Natural killer cell treated with Interleukin-12 subunit alpha and Interleukin-12 subunit beta and Interleukin-15 and Interleukin-18, amount 100 ng/mL, for 72 hours (primary cell): ENCODE data around the gene FAM47B. TPM values are rescaled to one million over a fixed set of nuclear protein-coding genes. Genes with fewer than 3 reads are reported as not detected.

Experiments
- ATAC-seq, 2 donors: fragments of 150-1000 bp; cut with Tn5 transposase in 1 of 2; sonication (Bioruptor Pico), chemical (Tn5 transposase) in 1 of 2; 2 replicates each; pipeline ENCODE4 v1.10.0; 2021
- DNase-seq: peaks from one replicate; pipeline ENCODE4 v3.0.0; 2022; ENCODE audit warnings: low spot score
- H3K27ac Mint-ChIP-seq, 2 donors: 1 replicate in 1 of 2; 2 replicates in 1 of 2; pipeline ENCODE4 v1.8.0; 2022; ENCODE audit warnings: mixed read lengths in 2 of 2, mild to moderate bottlenecking in 1 of 2, moderate library complexity in 1 of 2
- H3K27me3 Mint-ChIP-seq, 2 donors: 1 replicate in 1 of 2; 2 replicates in 1 of 2; pipeline ENCODE4 v1.8.0; 2022; ENCODE audit warnings: mixed read lengths in 2 of 2
- H3K36me3 Mint-ChIP-seq: one replicate; pipeline ENCODE4 v1.8.0; 2022; ENCODE audit warnings: mixed read lengths
- H3K4me1 Mint-ChIP-seq, 2 donors: 1 replicate in 1 of 2; 2 replicates in 1 of 2; pipeline ENCODE4 v1.8.0; 2022; ENCODE audit warnings: low read depth in 2 of 2, mixed read lengths in 2 of 2, mild to moderate bottlenecking in 1 of 2
- H3K4me3 Mint-ChIP-seq: one replicate; pipeline ENCODE4 v1.8.0; 2022; ENCODE audit warnings: mixed read lengths
- H3K9me3 Mint-ChIP-seq: 2 replicates; pipeline ENCODE4 v1.8.0; 2022; ENCODE audit warnings: mixed read lengths
- total RNA-seq, 2 donors: library from RNA; stranded (reverse); gene quantifications; one replicate each; pipeline ENCODE4 v1.2.3, GENCODE V29; 2022

The FAM47B gene
- total RNA-seq, 2 donors from 2014 or later: not detected

GRCh38 chrX:34972206-34972605 is 29.6 kb downstream of the FAM47B start:
- Mint-ChIP-seq H3K36me3 (no peaks in the 10 kb centered on the region), H3K9me3 (no peaks in the 10 kb centered on the region), H3K27ac (no peak overlapping the region), H3K4me1 (no peaks in the 10 kb centered on the region), H3K27me3 (peaks cover 0 to 3% of the 10 kb centered on the region in 2 donors), H3K4me3 (no peak overlapping the region)
- ATAC-seq (no peak), DNase-seq (no peak)

GRCh38 chrX:34978171-34978570 is 35.6 kb downstream of the FAM47B start:
- Mint-ChIP-seq H3K4me1 (no peaks in the 10 kb centered on the region), H3K36me3 (no peaks in the 10 kb centered on the region), H3K27me3 (peaks cover 0 to 3% of the 10 kb centered on the region in 2 donors), H3K4me3 (no peak overlapping the region), H3K9me3 (peaks cover 3% of the 10 kb centered on the region), H3K27ac (no peak overlapping the region)
- no peak for DNase-seq
- ATAC-seq: no peak

GRCh38 chrX:34987646-34988045 is 45.0 kb downstream of the FAM47B start:
- H3K27me3 Mint-ChIP-seq: no peaks in the 10 kb centered on the region
- H3K27ac Mint-ChIP-seq: no peak overlapping the region
- no peak for ATAC-seq
- no peaks in the 10 kb centered on the region for H3K36me3 Mint-ChIP-seq
- no peak overlapping the region for H3K4me3 Mint-ChIP-seq
- DNase-seq: no peak
- H3K4me1 Mint-ChIP-seq: no peaks in the 10 kb centered on the region
- H3K9me3 Mint-ChIP-seq: no peaks in the 10 kb centered on the region
